ENCODE data around the gene SMARCD2.

DNA sequence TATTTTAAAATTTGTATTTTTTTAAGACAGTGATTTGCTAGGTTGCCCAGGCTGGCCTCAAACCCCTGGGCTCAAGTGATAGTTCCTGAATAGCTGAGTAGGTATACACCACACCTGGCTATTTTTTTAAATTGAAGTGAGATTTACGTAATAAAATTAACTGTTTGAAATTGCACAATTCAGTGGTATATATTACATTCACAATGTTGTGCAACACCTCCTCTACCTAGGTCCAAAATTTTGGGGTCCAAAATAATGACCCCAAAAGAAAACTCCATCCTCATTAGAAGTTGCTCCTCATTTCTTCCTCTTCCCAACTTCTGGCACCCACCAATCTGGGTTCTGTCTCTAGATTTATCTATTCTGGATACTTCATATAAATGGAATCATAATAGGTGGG, 3.0 kb upstream of the SMARCD2 start:
- no peak for TF ChIP-seq POLR2A (IDR thresholded peaks at IDR 0.05; ENCODE audit: low read length)
- no peak for TF ChIP-seq GATA1 (IDR thresholded peaks at IDR 0.05; ENCODE audit: low read depth, low read length)

Data from erythroblast (primary cell).